Ectodermal cell (in vitro differentiated cells): ENCODE measurements around the gene TMEM134.

Source experiments
- H3K27ac ChIP-seq: 2 replicates; pipeline ENCODE4 v1.7.0; 2013; ENCODE audit warnings: mild to moderate bottlenecking, low read depth, low read length; ENCODE audit not compliant: insufficient read depth, poor library complexity, severe bottlenecking
- H3K27me3 ChIP-seq: 2 replicates; pipeline ENCODE4 v1.7.0; 2013; ENCODE audit warnings: mild to moderate bottlenecking, low read length; ENCODE audit not compliant: insufficient read depth, control insufficient read depth, poor library complexity, severe bottlenecking
- H3K36me3 ChIP-seq: one replicate; pipeline ENCODE4 v1.7.0; 2013; ENCODE audit warnings: low read length; ENCODE audit not compliant: control insufficient read depth, insufficient read depth
- H3K4me1 ChIP-seq: one replicate; pipeline ENCODE4 v1.7.0; 2013; ENCODE audit warnings: low read length; ENCODE audit not compliant: control insufficient read depth, insufficient read depth
- H3K4me3 ChIP-seq: 2 replicates; pipeline ENCODE4 v1.7.0; 2013; ENCODE audit warnings: low read depth, low read length, control low read depth; ENCODE audit not compliant: insufficient read depth
- H3K9me3 ChIP-seq: 2 replicates; pipeline ENCODE4 v1.7.0; 2013; ENCODE audit warnings: mild to moderate bottlenecking, low read length, moderate library complexity; ENCODE audit not compliant: control insufficient read depth
- WGBS, 2 experiments: methylation state at CpG; one replicate each; pipeline ENCODE4 v1.1.7; 2013; ENCODE audit warnings: missing lambda C conversion rate in 2 of 2; 5-methylcytosine and 5-hydroxymethylcytosine counted together

TMEM134 gene

GRCh38 chr11:67455054-67455453 lies 14.0 kb downstream of the TMEM134 start, which contains the start of gene CABP4:
CABP4 (plus strand) TSS chr11:67455354; CDS start chr11:67455424, 70 bp downstream.
- Histone ChIP-seq H3K27me3 (no peaks in the 10 kb centered on the region), H3K9me3 (no peaks in the 10 kb centered on the region), H3K27ac (no peak within 1 kb of the TSS), H3K36me3 (no peaks in the 10 kb centered on the region), H3K4me1 (peaks cover 5% of the 10 kb centered on the region), H3K4me3 (no peak within 1 kb of the TSS)
- 88 to 90% methylated on average over 3 of the region's 3 CpGs for WGBS, 2 experiments

GRCh38 chr11:67453816-67454732 lies 15.0 kb downstream of the TMEM134 start:
- no peaks in the 10 kb centered on the region for H3K27me3 ChIP-seq
- 92 to 94% methylated on average over 21 of the region's 21 CpGs for WGBS, 2 experiments

GRCh38 chr11:67452141-67452952 lies 16.7 kb downstream of the TMEM134 start, which contains the start of gene GPR152:
GPR152 (minus strand) TSS chr11:67452729; CDS start chr11:67452724, 5 bp downstream.
- no peaks in the 10 kb centered on the region for H3K9me3 ChIP-seq
- H3K4me3 ChIP-seq, result no peak within 1 kb of the TSS
- 94 to 95% methylated on average over 33 of the region's 33 CpGs for WGBS, 2 experiments
- H3K27me3 ChIP-seq, result no peaks in the 10 kb centered on the region
- H3K27ac ChIP-seq, result no peak within 1 kb of the TSS
- H3K36me3 ChIP-seq, result no peaks in the 10 kb centered on the region
- peaks cover 5% of the 10 kb centered on the region for H3K4me1 ChIP-seq

More at GRCh38 chr11:67453816-67454732, 15.0 kb downstream of the TMEM134 start:
- Histone ChIP-seq H3K36me3 (no peaks in the 10 kb centered on the region), H3K27ac (no peak overlapping the region), H3K9me3 (no peaks in the 10 kb centered on the region), H3K4me1 (peaks cover 5% of the 10 kb centered on the region), H3K4me3 (no peak overlapping the region)

GRCh38 chr11:67451658-67451976 lies 17.4 kb downstream of the TMEM134 start:
- Histone ChIP-seq H3K4me1 (peaks cover 5% of the 10 kb centered on the region), H3K27me3 (no peaks in the 10 kb centered on the region), H3K36me3 (no peaks in the 10 kb centered on the region), H3K9me3 (no peaks in the 10 kb centered on the region), H3K27ac (no peak overlapping the region), H3K4me3 (no peak overlapping the region)
- 92 to 94% methylated on average over 14 of the region's 14 CpGs for WGBS, 2 experiments

GRCh38 chr11:67450796-67451657 lies 18.0 kb downstream of the TMEM134 start:
- 83% methylated on average over 25 of the region's 25 CpGs for WGBS, 2 experiments
- H3K4me3 ChIP-seq, result no peak overlapping the region

GRCh38 chr11:67449116-67449844 lies 19.8 kb downstream of the TMEM134 start:
- H3K27ac ChIP-seq, result no peak overlapping the region
- H3K9me3 ChIP-seq, result no peaks in the 10 kb centered on the region
- peaks cover 5% of the 10 kb centered on the region for H3K4me1 ChIP-seq
- no peak overlapping the region for H3K4me3 ChIP-seq
- H3K36me3 ChIP-seq, result no peaks in the 10 kb centered on the region
- 90 to 95% methylated on average over 9 of the region's 9 CpGs for WGBS, 2 experiments
- no peaks in the 10 kb centered on the region for H3K27me3 ChIP-seq

More at GRCh38 chr11:67450796-67451657, 18.0 kb downstream of the TMEM134 start:
- Histone ChIP-seq H3K36me3 (no peaks in the 10 kb centered on the region), H3K4me1 (peaks cover 5% of the 10 kb centered on the region), H3K27me3 (no peaks in the 10 kb centered on the region), H3K27ac (no peak overlapping the region), H3K9me3 (no peaks in the 10 kb centered on the region)

- no peak overlapping the region for H3K27ac ChIP-seq
- H3K27me3 ChIP-seq, result no peaks in the 10 kb centered on the region
- 95% methylated on average over 7 of the region's 7 CpGs for WGBS, 2 experiments
- H3K4me1 ChIP-seq, result peaks cover 5% of the 10 kb centered on the region
- no peaks in the 10 kb centered on the region for H3K9me3 ChIP-seq
- no peaks in the 10 kb centered on the region for H3K36me3 ChIP-seq
- no peak overlapping the region for H3K4me3 ChIP-seq
Observed at GRCh38 chr11:67448220-67448609, 20.8 kb downstream of the TMEM134 start.

GRCh38 chr11:67445515-67445914 lies 23.5 kb downstream of the TMEM134 start:
- WGBS, 2 experiments, result 86 to 90% methylated on average over 5 of the region's 5 CpGs
- H3K36me3 ChIP-seq, result no peaks in the 10 kb centered on the region
- H3K9me3 ChIP-seq, result no peaks in the 10 kb centered on the region
- H3K4me1 ChIP-seq, result peaks cover 4% of the 10 kb centered on the region
- no peak overlapping the region for H3K27ac ChIP-seq
- H3K27me3 ChIP-seq, result no peaks in the 10 kb centered on the region
- H3K4me3 ChIP-seq, result no peak overlapping the region
